NCI-H748 (cell line): ENCODE data around the gene CEP170B.

Experiments
- DNase-seq: peaks from one replicate; lab custom pipeline; 2025; ENCODE audit not compliant: unreplicated experiment; lab: John Stamatoyannopoulos, UW

The CEP170B gene

DNA sequence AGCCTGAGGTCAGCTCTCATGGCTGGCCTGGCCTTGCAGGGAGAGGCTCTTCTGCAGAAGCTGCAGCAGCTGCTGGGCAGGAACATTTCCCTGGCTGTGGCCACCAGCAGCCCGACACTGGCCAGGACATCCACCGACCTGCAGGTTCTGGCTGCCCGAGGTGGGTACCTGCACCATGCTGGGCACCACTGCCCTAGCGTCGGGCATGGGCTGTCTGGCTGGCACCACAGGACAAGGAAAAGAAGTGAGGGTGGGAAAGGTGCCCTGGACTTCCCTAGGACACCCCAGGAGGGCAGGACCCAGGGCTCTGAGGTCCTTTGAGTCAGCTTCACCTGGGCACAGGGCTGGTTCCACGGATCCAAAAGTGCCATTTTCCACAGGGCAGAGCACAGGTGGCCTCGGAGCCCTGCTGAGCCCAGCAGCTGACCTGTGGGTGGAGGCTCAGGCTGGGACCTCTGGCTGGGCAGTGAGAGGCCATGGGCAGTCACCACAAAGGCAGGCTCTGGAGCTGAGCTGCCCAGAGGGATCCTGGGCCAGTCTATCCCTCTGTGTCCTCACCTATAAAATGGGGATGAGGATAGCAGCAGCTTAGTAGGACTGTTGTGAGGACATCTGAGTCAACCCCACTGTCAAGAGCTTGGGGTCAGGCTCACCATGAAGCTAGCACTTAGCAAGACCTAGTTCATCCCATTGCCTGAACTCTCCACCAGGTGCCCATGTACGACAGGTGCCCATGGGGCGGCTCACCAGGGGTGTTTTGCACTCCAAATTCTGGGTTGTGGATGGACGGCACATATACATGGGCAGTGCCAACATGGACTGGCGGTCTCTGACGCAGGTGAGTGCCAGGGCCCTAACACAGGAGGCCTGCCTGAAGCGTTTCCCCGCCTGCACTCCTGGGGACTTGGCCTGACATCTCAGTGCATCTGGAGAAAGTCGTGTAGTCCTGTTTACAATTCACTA, 64.5 kb downstream of the CEP170B start:
- DNase-seq: no peak

DNA sequence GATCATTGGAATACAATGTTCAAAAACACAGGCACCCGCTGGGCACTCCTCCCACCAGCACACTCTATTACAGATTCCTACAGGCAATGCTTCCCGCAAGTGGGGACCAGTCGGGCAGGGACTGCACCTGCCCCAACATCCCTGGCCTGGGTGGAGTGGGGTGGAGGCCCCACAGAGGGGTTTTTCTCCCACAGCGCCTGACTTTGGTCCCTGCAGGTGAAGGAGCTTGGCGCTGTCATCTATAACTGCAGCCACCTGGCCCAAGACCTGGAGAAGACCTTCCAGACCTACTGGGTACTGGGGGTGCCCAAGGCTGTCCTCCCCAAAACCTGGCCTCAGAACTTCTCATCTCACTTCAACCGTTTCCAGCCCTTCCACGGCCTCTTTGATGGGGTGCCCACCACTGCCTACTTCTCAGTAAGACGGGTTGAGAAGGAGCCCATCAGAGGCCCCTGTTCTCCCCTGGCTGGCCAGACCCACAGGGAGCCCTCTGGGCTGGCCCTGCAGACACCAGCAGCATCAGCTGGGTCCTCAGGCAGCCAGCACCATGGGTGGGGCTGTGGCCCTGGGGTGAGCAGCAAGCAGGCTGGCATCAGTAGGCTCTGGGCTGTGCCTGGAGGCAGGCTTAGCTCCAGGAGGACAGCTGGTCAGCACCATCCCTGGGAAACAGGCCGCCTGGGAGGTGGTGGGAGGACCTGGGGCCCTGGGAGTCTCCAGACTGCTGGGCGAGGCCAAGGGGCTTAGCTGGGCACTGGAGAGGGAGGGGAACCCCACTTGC, 65.6 kb downstream of the CEP170B start:
- no peak for DNase-seq

DNA sequence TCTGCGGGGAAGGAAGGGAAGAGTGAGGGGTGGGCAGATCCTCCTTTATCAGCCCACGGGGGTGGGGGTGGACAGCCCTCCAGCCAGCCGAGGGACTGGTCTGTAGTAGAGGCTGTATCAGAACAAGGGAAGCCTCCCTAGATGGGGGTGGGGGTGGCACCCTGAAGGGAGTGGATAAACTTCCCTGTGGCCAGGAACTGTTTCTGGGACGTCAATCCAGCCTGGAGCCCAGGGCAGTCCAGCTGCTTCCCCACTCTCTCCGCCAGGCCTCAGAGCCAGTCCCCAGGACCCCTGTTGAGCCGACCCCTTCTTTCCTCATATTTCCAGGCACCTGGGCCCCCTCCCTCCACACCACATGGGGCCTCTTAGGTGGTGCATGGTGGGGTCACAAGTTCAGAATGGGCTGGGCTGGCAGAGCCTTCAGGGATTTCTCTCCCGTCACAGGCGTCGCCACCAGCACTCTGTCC, 66.3 kb downstream of the CEP170B start:
- DNase-seq: no peak

DNA sequence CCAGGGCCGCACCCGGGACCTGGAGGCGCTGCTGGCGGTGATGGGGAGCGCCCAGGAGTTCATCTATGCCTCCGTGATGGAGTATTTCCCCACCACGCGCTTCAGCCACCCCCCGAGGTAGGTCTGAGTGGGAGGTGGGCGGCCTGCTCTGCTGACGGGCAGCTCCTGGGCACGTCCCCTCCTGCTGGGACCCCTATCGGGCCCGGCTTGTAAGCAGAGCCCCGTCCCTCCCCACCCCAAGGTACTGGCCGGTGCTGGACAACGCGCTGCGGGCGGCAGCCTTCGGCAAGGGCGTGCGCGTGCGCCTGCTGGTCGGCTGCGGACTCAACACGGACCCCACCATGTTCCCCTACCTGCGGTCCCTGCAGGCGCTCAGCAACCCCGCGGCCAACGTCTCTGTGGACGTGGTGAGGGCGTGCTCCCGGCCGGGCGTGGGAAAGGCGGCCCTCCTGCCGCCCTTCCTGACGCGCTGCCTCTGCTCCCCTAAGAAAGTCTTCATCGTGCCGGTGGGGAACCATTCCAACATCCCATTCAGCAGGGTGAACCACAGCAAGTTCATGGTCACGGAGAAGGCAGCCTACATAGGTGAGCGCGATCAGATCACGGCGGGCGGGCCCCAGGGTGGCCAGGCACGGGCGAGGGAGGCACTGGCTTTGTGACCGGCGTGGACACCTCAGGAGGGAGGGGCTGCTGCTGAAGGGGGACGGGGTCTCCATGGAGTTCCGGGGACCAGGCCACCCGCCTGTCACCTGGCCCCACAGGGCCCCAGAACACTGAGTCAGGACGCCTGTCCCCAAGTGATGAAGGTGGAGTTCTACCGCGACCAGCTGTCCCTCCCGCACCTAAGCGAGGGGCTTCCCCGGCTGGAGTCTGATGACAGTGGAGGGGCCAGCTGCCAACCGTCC, 67.0 kb downstream of the CEP170B start:
- DNase-seq: no peak

DNA sequence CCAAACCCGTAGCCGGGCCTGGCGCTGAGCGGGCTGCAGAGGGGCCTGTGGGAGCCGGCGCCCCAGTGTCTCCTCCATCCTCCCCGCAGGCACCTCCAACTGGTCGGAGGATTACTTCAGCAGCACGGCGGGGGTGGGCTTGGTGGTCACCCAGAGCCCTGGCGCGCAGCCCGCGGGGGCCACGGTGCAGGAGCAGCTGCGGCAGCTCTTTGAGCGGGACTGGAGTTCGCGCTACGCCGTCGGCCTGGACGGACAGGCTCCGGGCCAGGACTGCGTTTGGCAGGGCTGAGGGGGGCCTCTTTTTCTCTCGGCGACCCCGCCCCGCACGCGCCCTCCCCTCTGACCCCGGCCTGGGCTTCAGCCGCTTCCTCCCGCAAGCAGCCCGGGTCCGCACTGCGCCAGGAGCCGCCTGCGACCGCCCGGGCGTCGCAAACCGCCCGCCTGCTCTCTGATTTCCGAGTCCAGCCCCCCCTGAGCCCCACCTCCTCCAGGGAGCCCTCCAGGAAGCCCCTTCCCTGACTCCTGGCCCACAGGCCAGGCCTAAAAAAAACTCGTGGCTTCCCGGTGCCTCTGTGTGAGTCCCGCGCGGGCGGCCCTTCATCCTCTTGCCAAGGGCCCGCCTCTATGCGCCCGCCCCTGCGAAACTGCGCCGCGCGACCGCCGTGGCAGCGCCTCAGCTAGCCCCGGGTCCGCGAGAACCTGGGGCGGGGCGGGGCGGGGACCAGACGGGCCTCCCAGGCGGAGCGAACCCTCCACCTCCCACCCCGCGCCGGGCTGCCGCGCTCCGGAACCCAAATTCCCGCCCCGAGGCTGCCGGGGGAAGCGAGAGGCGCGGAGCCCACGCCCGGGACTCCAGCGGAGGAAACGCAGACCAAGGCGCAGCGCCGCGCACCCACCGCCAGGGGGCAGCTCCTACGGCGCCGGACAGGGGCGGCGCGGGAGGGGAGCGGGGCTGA, 67.9 kb downstream of the CEP170B start:
- peak; percentile 87 for DNase-seq

DNA sequence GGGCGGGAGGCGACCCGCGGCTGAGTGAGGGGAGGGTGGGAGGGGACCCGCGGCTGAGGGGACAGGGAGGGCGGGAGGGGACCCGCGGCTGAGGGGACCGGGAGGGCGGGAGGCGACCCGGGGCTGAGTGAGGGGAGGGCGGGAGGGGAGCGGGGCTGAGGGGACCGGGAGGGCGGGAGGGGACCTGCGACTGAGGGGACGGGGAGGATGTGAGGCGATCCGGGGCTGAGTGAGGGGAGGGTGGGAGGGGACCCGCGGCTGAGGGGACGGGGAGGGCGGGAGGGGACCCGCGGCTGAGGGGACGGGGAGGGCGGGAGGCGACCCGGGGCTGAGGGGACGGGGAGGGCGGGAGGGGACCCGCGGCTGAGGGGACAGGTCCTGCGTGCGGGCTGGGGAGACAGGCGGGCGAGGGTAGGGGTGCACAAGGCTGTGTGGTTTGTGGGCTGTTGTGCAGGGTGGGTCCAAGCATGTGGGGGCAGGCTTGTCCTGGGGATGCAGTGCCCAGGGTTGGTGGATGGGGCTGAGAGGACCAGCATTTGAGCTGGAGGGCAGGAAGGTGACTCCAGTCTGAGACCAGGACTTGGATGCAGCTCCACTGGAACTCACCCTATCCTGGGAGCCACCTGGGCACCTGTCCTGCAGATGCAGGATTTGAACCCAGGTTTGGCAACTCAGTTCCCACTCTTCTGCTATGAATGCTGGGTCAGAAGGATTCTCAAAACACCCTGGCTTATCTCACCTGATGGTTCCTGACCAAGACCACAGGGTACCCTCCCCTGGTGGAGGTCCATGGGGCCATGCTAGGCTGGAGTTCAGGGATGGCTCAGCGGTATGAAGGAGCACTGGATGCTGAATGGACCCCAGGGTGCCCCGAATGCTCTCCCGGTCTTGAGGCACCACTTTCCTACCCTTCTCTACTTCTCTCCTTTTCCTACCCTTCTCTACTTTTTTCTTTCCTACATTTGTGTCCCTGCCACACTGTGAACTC, 69.0 kb downstream of the CEP170B start:
- DNase-seq: no peak

DNA sequence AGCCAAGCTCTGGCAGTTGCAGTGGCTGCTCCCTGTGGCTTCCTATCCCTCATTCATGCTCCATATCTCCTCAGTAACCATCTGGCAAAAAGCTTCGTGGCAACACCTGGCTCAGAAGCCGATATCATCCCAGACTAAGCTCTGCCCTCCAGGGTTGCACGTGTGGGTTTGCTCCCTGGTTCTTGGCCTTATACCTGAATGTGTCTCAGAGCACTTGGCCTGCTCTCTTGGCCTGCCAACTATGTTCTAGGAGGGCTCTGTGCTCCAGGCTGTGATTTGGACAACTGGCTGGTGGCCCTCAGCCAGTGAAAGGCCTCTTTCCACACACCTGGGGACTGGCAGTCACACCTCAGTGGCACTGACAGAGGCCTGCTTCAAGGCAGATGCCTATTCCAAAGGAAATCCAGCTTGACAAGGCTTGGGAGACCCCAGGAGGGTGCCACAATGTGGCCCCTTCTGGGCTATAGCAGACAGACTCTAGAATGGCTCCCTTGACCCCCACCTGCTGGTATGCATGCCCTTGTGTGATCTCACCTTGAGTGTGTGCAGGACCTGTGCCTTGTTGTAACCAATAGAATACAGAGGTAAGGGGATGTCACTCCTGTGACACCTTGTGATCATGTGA, 70.1 kb downstream of the CEP170B start:
- DNase-seq: no peak

DNA sequence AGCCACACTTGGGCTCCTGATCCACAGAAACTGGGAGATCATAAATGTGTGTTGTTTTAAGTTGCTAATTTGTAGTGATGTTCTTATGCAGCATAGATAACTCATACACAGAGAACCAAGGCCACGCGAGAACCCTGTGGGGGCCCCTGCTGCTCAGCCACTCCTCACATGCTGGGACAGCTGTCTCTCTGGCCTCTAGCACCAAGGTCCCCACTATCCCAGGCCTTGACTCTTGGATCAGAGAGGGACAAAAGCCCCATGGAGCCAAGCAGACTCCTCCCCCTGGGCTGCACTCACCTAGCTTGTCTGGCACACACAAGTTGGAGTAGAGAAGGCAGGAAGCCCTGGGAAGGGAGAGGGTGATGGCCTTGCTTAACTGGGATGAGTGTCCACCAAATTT, 70.9 kb downstream of the CEP170B start:
- no peak for DNase-seq

DNA sequence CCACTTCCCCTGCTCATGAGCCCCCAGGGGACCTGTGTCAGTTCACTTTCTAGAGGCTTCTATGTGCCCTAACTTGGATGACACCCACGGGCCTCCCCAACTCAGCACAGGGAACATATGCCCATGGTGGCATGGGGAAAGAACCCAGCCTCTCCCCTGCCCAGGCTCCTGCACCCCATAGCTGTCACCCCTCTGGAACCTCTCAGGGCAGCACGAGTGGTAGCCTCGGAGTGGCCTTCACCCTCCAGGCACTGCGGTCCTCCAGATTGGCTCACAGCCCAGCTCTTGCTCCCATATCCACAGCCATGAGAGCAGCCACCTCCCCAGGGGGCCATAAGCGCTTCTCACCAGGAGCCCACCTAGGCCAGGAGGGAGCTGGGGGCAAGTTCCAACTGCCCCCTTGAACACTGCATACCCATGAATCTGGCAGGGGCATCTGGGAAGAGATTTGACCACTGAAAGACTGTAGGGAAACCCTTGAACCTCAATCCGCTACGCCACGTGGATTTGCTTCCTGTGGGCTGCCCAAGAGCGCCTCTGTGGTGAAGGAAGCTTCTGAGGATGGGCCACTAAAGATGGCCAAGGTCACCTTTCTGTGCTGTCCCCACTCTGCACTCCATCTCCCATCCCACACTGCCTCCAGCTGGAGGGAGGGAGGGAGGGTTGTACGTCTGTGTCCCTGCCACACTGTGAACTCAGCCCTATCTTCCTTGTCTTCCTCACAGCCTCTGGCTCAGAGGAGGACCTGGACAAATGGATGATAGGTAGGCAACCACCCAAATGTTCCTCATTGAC, 71.5 kb downstream of the CEP170B start:
- DNase-seq: no peak

DNA sequence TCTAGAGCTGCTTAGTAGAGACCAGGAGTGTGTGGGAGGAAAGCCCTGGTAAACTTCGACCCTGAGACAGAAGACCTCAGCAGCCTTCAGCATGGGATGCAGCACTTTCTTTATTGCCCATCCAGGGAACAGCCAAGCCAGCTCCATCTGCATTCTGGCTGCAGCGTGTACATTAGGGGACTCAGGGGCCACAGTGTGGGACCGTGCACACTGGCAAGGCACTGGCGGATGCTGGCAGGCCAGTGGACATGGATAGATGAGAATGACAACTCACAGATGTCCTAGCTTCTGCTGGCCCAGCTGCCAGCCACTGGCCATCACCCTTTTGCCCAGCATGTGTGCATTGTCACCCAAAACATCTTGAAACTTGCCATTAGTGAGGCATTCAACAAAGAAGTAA, 72.1 kb downstream of the CEP170B start:
- DNase-seq: no peak

DNA sequence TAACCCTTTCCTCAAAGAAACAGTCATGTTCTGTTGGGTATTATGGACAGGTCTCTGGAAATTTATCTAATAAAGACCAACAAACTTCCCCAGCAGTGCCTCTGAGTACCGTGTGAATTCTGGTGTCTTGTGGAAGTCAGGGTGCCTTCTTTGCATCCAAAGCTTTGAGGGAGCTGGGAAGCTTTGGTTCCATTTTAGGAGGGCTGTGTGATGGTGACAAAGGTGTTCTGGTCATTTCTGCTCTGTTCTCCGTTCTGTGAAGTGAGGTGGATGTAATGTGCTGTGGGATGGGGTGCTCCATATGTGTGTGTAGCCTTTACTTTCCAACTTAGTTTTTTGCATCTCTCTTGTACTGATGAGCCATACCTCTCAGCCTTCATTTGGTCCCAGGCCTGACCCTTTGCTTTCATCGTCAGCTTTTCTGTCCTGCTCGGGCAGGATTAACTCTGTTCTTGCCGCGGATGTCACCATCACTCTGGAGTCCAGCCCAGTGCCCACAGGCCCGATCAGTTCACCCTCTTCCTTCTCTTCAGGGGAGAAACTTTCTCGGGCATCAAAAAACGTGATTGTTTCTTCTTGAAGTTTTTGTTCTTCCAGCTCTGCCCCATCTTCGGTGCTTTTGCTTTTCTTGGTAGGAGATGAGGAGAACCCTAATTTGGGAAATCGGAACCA, 72.8 kb downstream of the CEP170B start:
- DNase-seq: no peak

DNA sequence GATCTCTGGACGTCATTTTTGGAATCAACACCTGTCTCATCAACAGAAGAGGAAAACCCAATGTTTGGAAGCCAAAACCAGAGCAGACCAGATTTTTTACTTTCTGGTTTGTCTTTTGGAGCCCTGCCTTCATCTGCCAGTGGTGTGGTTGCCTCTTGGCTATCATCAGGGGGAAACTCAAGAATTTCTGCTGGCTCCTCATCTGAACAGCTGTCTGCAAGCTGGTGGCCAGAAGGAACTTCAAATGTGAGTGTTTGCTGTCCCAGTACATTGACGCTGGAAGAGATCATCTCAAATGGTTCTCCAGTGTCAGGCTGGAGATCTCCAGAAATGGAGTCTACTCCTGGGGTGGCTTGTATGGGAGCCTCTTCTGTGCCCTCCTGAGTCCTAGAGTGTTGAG, 73.4 kb downstream of the CEP170B start:
- no peak for DNase-seq

DNA sequence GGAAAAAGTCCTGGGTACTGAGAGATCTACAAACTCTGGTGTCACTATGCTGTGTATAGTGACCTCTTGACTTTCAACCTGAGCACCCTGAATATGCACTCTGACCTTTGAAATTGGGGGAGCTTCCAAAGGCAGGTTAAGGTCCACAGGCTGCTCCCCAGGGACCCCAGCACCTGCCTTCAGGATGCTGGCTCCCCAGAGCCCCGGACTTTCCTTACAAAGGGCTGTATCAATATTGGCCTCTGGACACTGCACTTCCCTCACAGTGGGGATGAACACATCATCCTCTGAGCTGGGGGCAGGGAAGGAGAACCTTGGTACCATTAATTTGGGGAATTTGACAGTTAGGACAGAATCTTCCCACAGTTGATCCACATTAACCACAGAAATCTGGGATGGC, 73.9 kb downstream of the CEP170B start:
- DNase-seq: no peak

DNA sequence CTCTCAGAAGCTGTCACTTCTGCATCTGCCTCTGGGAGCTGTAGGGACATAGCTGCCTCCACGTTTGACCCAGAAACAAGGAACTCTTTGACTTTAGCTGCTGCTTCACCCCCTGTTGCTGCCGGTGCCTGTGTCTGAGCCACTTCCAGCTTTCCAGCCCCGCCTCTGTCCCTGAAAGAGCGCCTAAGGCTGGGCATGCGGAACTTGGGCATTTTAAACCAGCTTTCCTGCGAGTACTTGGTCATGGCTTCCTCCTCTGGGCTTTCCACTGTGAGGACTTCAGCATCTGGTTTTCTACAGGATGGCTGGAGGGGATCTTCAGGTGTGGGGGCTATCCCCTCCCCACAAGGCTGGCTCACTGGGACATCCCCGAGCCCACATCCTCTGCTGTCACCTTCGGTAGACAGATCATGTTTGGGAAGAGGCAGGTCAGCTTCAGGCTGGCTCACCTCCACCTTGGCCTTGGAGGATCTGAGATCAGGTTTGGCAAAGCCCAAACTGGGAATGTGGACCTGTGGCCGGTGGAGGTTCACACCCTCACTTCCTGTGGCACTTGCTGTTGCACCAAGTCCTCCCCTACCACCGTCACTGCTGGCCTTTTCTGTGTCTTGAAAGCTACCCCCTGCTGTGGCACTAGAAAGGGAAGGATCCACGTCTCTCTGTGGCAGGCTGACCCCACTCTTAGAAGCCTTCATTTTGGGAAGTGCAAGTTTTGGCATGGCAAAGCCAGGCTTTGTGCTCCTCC, 74.8 kb downstream of the CEP170B start:
- no peak for DNase-seq

DNA sequence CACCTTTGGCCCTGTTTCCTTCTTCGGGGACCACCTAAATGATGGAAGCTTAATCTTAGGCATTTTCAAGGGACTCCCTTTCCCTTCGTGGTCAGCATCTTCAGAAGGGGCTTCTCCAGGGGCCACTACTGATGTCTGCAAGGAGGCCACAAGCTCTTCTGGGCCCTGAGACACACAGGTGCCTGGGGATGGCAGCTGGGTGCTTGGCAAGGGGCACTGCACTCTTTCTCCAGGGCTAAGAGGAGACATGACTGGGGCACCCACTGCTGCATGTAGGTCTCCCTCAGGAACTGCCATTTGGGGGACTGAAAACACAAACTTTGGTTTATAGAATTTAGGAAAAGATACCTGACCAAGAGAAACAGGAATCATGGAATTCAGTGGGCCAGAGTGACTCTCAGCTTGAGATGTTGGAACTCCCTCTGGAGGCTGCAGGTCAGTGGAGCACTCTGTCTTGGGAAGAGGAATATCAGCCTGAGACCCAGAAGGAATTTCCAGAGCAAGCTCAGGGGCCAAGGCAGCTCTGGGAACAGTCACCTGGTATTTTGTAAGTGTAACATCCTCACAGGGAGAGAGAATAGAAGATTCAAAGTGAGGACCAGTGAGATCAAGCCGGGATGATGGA, 75.6 kb downstream of the CEP170B start:
- DNase-seq: no peak
